Measurements from ENCODE around the gene BRIX1. TPM values are rescaled to one million over a fixed set of nuclear protein-coding genes. Genes with fewer than 3 reads are reported as not detected.

BRIX1 gene
- total RNA-seq, 6 experiments from 2014 or later = 49.3 to 60.4 (median 55.0) TPM

- Mint-ChIP-seq H3K36me3 (ENCODE audit: low read depth) (no peaks in the 10 kb centered on the region), H3K9me3 (no peaks in the 10 kb centered on the region), H3K4me3 (no peak overlapping the region), H3K27ac (no peak overlapping the region), H3K27me3 (ENCODE audit: insufficient read depth) (peaks cover 4% of the 10 kb centered on the region), H3K4me1 (ENCODE audit: low read depth) (no peaks in the 10 kb centered on the region)
- no peak for TF ChIP-seq CTCF (IDR thresholded peaks at IDR 0.05)
- DNase-seq = no peak
Measured at GRCh38 chr5:34870382-34870781, 45.1 kb upstream of the BRIX1 start.

DNA sequence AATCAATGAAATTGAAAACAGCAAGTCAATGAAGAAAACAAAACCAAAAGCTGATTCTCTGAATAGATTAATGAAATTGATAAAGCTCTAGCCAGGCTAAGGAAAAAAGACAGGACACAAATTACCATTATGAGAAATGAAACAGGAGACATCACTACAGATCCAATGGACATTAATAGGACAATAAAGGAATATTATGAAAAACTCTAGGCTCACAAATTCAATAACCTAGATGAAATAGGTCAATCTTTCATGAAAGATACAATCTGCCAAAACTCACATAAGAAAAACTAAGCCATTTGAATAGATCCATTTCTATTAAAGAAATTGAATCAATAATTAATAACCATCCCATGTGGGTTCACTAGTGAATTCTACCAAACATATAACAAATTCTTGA is 39.2 kb upstream of the BRIX1 start:
- H3K36me3 Mint-ChIP-seq (ENCODE audit: low read depth) = no peaks in the 10 kb centered on the region; the same call in 1 of the 2 replicates
- no peak overlapping the region for H3K27ac Mint-ChIP-seq
- DNase-seq = no peak
- peaks cover 14% of the 10 kb centered on the region for H3K9me3 Mint-ChIP-seq
- peaks cover 4% of the 10 kb centered on the region for H3K27me3 Mint-ChIP-seq (ENCODE audit: insufficient read depth)
- TF ChIP-seq CTCF (IDR thresholded peaks at IDR 0.05) = no peak
- no peak overlapping the region for H3K4me3 Mint-ChIP-seq
- H3K4me1 Mint-ChIP-seq (ENCODE audit: low read depth) = no peaks in the 10 kb centered on the region

DNA sequence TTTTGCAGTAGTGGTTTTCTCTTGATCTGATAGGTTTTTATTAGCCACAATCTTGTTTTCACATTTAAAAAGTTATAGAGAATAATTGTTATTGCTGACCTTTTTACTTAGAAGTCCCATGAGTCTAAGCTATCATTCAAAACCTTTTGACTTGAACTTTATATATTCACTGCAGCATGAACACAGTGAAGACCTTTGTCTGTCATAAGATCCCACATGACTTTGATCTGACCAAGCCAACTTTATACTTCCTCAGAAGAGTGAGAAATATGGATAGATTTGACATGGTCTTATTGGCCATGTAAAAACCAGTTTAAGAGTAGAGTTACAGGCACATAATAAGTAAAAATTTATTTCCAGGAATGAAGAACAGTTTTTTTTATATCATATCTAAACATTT is 34.3 kb upstream of the BRIX1 start:
- no peak for DNase-seq
- Mint-ChIP-seq H3K9me3 (peaks cover 8% of the 10 kb centered on the region), H3K27ac (no peak overlapping the region), H3K4me1 (ENCODE audit: low read depth) (no peaks in the 10 kb centered on the region), H3K27me3 (ENCODE audit: insufficient read depth) (peaks cover 2% of the 10 kb centered on the region), H3K4me3 (no peak overlapping the region), H3K36me3 (ENCODE audit: low read depth) (no peaks in the 10 kb centered on the region; the same call in 1 of the 2 replicates)
- no peak for TF ChIP-seq CTCF (IDR thresholded peaks at IDR 0.05)

- no peak for TF ChIP-seq CTCF (IDR thresholded peaks at IDR 0.05)
- no peak for DNase-seq
- Mint-ChIP-seq H3K27me3 (ENCODE audit: insufficient read depth) (peaks cover 2% of the 10 kb centered on the region), H3K9me3 (no peaks in the 10 kb centered on the region), H3K4me1 (ENCODE audit: low read depth) (peaks cover 7% of the 10 kb centered on the region), H3K27ac (no peak overlapping the region), H3K4me3 (no peak overlapping the region), H3K36me3 (ENCODE audit: low read depth) (no peaks in the 10 kb centered on the region)
Measured at GRCh38 chr5:34886392-34887119, 29.0 kb upstream of the BRIX1 start.

DNA sequence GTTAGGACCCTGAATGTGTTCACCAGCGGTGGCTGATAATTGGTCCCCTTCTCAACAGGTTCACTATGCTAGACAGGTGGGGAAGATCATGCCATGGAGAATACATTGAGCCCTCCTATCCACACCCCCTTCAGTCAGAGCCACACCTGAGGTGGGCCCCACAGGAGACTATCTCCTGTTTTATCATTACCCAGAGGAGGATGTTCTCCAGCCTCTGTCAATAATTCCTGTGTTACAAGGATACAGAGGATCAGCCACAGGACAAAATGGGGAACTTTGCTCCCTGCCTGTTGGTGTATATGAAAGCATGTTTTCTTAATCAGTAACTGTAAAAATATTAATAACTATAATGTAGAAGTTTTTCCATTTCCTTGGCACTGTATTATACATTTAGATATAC is 26.1 kb upstream of the BRIX1 start:
- no peak overlapping the region for H3K27ac Mint-ChIP-seq

More for the DNA sequence above, 26.1 kb upstream of the BRIX1 start:
- Mint-ChIP-seq H3K9me3 (no peaks in the 10 kb centered on the region), H3K4me1 (ENCODE audit: low read depth) (peaks cover 18% of the 10 kb centered on the region), H3K36me3 (ENCODE audit: low read depth) (no peaks in the 10 kb centered on the region), H3K27me3 (ENCODE audit: insufficient read depth) (no peaks in the 10 kb centered on the region; the same call in none of the 2 replicates), H3K4me3 (no peak overlapping the region)
- no peak for DNase-seq
- no peak for TF ChIP-seq CTCF (IDR thresholded peaks at IDR 0.05)

Data from HFFc6 (cell line).